Stimulated activated CD4-positive, alpha-beta T cell treated with anti-CD3 and anti-CD28 coated beads, Interleukin-15, amount 100 ng/mL, for 1 hour (primary cell): ENCODE data around the gene GGT6.

Source experiments
- DNase-seq, 2 donors: peaks; one replicate each; pipeline ENCODE4 v3.0.0-alpha.2; 2020; ENCODE audit warnings: low read depth in 1 of 2, low spot score in 1 of 2

Gene GGT6

DNA sequence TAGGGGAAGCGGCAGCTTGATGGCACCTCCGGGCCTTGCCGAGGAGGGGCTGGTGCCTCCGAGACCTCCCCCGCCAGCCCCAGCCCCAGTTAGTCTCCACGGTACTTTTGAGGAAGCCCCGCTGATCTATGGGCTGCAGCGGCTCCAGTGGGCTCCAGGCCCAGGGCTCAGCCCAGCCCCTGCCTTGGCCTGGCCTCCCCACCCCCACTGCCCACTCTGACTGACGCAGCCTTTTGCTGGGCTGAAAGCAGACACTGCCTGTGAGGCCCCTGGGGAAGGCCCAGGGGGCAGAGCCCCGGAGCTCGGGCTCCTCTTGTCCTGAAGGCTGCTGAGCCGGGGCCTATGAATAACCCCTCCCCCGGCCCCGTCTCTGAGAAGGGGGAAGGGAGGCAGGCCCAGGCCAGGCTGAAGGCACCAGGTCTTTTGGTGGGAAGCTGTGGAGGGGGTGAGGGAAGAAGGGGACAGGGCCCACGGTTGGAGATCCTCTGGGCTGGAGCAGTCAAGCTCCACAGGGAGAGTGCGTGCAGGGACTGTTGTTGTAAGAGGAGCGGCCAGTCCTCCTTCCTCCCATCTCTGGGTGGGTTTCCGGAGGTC lies 16.4 kb upstream of the GGT6 start:
- DNase-seq = no peak

DNA sequence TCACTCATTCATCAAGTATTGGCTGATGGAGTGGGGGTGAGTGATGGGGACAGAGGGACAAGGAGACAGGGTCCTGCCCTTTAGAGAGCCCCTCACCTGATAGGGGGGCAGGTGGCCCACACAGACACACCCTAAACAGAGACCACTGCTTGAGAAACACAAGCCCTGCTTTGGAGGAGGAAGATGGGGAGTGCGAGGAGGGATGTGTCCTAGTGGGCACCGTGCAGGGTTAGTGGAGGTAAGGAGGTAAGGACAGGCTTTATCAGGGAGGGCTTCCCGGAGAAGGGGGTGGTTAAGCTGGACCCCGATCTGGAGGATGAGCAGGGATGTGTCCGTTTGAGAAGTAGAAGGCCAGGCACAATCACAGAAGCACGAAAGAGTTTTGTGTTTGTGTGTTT lies 15.8 kb upstream of the GGT6 start:
- no peak for DNase-seq

DNA sequence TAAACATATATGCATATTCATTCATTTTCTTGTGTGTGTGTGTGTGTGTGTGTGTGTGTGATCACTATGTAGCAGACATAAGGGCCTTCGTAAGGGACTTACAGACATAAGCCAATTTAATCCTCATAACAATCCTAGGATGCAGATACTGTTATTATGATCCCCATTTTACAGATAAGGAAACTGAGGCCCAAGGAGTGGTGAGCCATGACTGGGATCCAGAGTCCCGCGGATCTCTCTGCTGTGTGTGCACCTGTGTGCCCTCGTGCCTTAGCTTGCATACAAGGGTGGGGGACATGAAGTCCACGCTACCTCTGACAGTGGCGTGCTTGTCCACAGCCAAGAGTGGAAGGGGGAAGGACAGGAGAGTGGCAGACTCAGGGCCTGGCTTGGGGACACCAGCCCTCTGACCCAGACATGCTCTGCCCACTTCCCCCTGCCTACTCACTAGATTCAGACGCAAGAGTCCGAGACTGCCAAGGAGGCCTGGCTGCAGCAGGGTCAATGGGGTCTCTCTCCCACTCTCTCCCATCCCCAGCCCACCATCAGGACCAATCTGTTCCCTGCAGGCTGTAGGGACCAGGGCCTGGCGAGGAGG lies 14.2 kb upstream of the GGT6 start:
- no peak for DNase-seq

DNA sequence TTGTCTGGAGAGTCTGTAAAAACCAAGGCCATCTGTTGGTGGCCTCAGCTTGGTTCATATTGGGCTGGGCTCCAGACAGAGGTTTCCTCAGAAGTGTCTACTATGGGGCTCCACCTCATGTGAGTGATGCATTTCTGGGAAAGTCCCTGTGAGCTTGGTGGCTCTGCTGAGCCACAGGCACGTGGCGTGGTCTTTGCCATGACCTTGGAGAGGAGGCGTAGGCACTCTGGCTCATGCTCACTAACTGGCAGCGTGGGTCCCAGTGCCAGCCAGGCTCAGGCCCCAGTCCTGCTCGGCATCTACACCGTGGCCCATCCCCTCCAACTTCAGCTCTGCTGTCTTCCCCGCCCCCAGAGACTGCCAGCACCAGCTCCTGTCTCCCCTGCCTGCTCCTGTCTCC lies 13.3 kb upstream of the GGT6 start:
- DNase-seq = peak in 1 of 2 donors; percentile 51

DNA sequence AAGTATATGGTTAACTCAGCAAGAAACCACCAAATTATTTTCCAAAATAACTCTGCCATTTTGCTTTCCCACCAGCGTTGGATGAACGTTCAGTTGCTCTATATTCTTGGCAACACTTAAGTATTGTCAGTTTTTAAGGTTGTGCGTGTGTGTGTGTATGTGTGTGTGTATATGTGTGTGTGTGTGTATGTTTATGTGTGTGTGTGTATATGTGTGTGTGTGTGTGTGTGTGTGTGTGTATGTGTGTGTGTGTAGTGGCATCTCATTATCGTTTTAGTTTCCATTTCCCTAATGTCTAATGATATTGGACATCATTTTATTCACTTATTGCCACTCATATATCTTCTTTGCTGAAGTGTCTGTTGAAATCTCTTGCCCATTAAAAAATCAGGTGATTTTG lies 12.7 kb upstream of the GGT6 start:
- DNase-seq = no peak

DNA sequence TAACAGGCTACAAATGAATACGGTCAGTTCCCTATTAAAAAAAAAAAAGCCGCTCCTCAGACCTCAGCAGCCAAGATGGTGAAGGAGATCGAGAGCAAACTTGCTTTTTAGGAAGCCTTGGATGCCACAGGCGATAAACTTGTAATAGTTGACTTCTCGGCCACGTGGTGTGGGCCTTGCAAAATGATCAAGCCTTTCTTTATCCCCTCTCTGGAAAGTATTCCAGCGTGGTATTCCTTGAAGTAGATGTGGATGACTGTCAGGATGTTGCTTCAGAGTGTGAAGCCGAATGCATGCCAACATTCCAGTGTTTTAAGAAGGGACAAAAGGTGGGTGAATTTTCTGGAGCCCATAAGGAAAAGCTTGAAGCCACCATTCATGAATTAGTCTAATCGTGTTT lies 11.8 kb upstream of the GGT6 start:
- DNase-seq = no peak

DNA sequence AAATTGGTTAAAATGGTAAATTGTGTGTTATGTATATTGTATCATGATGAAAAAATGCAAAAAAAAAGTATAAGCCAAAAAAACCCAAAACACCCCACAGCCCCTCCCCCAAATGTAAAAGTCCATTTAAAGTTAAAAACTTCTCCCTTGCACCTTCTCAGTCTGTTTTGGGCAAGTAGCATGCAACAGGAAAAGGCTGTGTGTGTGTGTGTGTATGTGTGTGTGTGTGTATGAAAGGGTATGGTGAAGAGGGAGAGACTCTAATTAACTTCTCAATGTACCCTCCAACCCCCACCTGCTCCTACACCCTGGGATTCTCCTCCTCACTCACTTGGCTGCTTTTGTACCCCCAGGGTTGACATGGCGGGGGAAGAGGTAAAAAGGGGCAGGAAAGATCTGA lies 9.2 kb upstream of the GGT6 start:
- no peak for DNase-seq

DNA sequence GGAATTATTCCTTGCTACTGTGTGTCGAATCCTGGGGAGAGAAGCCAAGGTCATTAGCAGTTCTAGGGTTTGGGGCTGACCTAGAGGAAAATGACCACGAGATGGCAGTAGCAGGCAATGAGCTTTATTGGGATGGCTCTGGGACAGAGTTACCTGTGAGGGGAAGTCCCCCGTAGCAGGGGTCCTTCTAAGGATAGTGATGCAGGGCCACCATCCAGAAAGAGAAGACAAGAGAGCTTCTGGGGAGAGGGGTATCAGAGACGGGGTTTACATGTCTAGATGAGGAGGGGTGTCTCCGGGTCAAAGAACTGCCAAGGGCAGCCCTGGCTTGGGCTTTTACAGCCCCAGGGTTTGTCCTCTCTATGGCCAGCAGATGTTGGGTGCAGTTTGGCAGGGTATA lies 6.4 kb upstream of the GGT6 start:
- DNase-seq = no peak

DNA sequence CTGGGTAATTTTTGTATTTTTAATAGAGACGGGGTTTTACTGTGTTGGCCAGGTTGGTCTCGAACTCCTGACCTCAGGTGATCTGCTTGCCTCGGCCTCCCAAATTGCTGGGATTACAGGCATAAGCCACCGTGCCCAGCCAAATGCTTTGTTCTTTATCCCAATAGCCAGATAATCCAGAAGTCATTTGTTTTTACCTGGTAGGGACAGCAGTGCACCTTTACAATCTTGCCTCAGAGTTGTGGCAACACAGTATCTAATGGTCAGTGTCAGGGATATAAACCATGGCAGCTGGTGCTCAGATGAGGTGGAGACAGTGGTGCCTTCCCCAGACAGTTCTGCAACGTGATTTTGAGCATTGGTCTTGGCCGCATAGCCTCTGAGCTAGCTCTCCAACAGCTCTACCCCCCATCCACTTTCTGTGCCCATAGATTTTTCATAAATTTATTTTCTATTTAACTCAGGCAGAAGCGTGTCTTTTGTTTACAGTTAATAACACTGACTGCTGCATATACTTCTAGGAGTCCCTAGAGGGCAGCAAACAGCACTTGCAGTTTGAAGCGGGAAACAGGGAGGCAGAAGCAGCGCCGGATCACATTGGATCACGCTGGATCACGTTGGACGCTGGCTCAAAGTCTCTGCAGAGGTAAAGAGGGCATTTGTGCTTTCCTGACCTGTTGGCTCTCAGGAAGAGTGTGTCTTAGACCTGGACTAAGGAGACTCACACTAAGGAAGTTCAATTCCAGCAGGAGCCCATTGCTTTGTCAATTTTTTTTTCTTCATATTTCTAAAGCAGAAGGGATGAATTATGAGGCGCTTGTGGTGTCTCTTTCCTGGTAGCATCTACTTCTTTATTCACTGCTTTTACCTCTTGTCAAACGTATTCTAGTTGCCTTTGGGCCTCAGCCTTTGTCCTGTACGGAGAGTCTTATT lies 5.1 kb upstream of the GGT6 start:
- DNase-seq = no peak

DNA sequence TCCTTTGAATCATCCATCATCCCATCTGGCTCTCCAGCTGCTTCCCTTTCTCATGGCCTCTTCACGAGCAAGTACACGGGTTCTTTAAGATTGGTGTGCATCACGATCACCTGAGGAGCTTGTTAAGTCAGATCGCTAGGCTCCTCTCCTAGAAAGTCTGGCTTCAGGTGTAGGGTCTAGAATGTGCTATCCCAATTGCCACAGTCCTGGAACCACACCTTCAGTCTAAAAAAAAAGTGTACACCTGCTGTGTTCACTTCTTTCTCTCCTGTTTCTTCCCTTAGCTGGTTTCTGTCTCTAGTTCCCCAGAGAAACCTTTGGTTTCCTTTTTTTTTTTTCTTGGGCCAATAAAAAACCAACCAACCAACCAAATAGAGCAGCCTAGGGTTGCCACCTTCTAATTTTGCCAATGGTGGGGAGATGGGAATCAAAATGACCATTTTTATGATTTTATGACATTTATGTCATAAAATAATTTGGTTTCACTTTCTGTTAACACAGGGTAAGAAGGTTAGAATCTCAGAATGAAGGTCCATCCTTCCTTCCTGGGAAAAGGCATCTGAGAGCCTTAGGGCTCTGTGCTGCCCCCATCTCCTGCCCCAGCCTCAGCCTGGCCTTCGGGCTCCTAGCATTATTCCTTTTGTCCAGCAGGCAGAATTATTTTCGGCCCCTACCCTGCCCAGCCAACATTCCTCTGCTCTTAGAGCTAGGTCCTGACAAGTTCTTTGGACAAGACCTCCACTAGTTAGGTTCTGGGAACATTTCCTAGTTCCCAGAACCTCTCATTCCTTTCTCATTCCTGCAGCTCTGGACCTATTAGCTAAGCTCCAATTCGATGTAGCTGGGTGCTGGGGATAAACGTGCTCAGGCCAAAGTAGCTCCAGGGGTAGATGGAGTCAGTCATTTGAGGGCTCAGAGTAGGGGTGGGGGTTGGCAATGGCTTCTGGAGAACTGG lies 1.9 kb upstream of the GGT6 start:
- no peak for DNase-seq

DNA sequence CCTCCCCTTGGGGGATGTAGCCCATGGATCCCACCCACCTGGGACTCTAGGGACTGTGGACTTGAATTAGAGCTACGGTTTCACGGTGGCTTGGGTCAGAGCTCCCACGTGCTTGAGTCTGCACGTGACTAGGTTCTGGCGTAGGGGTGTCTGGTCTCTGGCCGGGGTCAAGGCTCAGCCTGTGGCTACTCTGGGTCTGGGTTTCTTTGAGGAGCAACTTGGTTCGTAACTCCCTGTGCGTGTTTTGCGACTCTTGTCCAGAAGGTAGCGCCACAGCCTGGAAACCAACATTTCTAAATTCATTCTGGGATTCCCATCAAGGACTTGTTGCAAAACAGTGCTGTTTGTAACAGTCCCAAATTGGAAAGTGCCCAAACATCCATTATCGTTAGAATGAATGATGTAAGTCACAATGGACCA lies 470 bp upstream of the GGT6 start:
- DNase-seq = no peak

DNA sequence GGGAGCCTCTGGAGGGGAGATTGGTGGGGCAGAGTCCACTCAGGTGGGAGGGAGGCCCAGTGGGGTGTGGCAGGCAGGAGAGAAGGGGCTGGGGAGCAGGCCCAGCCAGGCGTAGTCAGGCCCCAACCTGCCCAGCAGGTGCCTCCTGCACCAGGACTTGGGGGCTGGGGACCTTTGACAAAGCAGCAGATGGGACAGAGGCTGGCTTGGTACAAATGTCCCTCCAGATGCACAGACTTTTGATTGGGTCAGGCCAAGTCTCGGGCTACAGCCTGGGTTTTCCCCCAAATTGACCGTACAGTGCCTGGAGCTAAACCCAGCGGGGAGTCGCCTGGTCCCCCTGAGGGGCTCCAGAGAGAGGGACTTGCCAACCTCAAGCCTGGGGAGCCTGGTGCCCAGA lies 411 bp downstream of the GGT6 start:
- no peak for DNase-seq

DNA sequence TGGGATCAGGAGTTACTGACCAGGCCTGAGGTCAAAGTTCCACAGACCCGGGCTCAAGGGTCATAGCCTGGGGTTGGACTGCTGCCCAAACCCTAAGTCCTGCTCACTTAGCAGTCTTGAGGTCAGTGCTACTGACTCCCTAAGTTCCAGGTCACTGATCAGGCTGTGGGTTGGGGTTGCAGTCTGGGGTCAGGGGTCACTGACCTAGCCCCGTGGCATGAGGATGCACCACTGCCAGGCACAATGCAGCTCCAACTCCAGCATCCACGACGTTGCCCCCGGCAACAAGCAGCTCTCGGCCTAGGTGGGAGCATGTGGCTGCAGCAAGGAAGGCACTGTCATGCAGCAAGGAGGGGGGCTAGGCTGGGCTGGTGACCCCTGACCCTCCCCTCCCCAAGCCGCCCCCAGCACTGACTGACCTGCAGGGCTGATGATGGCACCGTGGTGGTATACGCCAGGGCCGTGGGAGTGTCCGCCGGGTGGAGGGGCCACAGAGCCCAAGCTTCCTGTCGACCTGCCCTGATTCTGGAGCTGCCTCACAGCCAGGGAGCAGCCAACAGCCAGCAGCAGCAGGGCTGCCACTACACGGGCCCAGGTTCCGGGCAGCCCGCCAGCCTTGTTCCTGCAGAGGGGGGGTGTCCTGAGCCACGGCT lies 1.1 kb downstream of the GGT6 start:
- DNase-seq = no peak

DNA sequence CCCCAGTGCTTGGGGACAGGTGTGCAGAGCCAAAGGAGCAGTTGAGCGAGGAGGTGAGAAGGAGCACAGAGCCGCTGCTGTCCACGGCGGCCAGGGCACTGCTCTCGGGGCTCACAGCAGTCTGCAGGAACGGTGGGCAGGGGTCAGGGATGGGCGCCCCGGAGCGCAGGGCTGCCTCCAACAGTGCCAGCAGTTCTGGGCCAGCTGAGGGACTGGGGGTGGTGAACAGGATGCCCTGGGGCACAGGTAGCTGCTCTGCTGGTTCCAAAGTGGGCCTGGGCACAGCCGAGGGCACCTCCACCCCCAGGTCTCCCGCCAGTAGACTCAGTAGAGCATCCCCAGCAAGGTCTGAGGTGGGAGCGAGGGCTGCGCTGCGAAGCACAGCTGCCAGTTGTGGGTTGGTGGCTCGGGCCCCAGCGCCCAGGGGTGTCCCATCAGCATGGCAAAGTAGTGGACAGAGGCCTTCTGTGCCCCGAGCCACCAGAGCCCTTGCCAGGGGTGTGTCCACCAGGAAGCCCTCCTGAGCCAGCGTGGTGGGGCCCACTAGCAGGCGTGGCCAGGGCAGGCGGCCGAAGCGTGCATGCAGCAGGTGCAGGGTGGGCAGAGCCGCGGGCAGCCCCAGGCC lies 1.9 kb downstream of the GGT6 start:
- no peak for DNase-seq

DNA sequence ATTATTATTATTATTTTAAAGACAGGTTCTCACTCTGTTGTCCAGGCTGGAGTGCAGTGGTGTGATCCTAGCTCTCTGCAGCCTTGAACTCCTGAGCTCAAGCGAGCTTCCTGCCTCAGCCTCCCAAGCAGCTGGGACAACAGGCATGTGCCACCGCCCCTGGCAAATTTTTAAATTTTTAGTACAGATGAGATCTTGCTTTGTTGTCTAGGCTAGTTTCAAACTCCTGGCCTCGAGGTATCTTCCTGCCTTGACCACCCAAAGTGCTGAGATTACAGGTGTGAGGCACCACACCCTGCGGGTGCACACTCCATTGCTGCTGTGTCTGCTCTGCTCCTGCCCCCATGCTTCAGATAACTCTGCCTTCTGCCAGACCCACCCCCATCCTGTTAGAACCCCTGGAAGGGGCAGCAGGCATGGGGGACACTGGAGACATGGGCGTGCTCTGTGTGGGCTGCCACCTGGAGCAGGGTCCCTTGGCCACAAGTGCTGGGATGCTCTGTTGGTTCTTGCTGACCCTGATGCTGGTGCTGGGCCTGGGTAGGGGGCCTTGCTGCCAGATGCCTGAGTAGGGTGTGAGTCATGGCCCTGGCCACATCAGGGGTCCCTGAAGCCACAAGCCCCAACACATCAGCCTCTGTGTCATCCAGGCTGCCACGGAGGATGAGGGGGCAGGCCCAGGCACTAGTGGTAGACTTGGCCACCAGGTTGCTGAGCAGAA lies 2.6 kb downstream of the GGT6 start:
- no peak for DNase-seq

DNA sequence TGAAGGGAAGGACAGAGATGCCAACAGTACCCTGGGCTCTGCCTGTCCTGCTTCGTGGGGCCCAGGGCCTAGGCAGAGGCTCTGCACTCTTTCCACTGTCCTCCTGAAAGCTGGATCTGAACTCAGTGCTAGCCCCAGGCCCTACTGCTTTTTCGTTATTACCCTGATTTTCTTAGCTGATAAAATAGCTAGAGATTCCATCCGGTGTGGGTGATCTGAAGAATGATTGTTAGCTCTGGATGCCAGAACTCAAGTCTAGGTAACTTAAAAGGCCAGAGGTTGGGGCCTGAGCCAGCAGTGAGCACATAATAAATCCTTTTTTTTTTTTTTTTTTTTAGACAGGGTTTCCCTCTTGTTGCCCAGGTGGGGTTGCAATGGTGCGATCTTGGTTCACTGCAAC lies 3.4 kb downstream of the GGT6 start:
- DNase-seq = no peak

DNA sequence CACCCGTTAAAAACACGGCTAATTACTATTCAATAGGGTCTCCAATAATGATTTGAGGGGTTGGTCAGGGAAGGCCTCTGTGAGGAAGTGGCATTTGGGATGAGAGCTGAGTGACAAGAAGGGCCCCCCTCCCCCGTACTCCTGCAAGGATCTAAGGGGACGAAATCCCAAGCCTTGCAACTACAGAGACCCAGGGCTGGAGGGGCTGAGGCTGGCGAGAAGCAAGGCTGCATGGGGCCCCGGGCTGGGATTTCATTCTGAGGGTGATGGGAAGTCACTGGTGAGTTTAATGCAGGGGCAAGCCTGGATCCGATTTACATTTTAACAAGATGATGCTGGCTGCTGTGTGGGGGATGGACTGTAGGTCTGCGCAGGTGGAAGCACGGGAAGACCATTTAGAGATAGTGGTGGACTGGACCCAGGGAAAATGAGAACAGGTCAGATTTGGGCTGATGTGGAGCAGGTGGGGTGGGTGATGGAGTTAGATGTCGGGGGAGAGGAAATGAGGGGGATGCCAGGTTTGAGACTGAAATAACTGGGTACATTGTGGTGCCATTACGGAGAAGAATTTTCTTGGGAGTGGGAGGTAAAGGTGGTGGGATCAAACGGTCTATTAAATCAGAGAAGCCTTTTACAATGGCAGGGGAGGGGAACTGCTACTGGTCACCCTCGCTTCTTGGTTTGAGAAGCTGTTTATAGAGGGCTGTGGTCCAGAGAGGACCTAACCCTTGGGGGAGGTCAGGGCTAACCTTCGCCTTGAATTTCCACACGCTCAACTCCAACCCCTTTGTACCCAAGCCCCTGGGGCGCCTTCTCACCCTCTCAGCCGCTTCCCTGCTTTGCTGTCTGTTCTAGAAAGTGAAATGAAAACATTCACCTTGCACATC lies 4.3 kb downstream of the GGT6 start:
- no peak for DNase-seq

DNA sequence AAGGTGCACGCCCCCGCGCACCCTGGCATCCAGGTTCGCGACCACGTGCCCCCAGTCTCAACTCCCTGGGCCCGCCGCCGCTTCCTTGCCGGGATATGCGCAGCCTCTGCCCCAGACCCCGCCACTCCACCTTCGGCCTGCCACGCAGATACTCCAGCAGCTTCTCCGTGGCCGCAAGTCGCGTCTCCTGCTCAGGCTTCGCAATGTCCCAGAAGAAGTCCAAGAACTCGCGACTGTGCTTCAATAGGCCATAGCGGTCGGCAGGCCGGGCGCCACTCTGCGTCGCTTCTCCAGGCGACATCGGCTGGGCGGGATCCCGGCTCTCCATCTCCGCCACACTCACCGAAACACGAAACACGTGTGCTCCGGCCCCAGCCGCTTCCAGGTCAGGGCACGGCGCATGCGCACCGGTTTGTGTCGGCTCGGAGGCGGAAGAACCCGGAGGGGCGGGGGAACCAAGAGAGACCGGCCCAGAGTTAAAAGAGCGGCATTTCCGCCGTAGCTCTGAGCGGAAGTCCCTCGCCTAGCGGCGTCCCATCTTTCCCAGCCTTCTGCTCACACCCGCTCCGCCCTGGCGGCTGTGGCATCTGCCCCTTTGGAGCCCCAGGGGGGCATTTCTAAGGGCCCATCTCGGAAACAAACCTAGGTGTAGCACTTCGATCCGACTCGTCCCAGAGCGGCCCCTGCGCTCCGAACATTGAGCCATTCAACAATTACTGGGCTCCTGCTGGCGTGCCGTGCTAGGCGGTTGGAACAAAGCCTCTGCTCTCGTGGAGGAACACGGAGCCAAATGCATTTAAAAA lies 5.2 kb downstream of the GGT6 start, which contains the start of gene MYBBP1A:
TSS of gene MYBBP1A (minus strand) at position 388 of the 803 bp plus-strand sequence. CDS start at position 328, 60 bp downstream.
- peak; percentile 93 to 96 for DNase-seq
